Hypothalamus (tissue), 51 donors: Measurements from ENCODE around the gene FRMD4A.
A peak's percentile ranks its signal among the peaks of the same experiment; 100 is the strongest.
"Not testable (repeated sequence)": the region's sequence is repeated elsewhere in the genome, so short reads cannot be mapped to it uniquely, and the experiment has no call there.

Source experiments
- DNase-seq, 51 donors: peaks; one replicate each; lab custom pipeline; 2025; lab: John Stamatoyannopoulos, UW

FRMD4A gene

DNA sequence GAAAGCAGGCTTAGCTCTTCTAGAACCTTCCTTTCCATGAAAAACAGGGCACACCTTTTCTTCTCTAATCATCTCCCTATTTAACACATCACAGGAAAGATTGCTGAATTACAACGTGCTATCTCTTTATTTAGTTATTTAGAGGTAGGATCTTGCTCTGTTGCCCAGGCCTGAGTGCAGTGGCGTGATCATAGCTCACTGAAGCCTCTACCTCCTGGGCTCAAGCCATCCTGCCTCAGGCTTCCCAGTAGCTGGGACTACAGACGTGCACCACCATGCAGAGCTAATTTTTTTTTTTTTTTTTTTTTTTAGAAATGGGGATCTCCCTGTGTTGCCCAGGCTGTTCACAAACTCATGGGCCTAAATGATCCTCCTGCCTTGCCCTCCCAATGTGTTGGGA lies 492.8 kb downstream of the FRMD4A start:
- no peak for DNase-seq

DNA sequence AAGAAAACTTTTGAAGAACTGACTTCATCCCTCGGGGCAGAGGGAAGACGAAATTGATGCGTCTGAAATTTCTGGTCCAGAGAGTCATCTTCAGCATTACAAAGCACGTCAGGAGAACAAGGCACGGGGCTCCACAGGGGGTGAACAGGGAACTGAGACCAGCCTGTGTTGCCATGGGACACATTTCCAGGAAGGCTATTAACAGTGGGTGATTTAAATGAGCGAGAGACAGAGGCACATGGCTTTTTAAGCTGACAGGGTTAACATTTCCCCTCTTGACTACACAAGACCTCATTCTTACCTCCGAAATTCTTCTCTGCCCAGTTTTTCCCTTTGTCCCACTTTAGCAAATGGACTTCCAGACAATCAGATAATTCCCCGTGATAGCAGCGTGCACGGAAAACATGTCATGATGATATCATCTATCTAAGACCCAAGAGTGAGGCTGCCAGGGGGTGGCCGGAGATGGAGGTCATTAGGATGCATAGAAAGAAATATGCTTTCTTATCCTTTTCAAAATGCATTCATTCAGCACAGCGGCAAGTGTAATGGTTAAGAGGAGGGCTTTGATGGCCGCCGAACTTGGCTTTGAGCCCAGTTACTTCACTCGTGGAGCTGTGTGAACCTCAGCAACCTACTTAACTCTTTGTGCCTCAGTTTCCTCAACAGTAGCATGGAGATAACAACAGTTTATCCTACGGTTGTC lies 496.0 kb downstream of the FRMD4A start:
- DNase-seq = peak in 24 of 51 donors; percentile 8 to 55 (median 28)

- no peak for DNase-seq
These were observed 499.0 kb downstream of the FRMD4A start for GRCh38 chr10:13831711-13832141.

DNA sequence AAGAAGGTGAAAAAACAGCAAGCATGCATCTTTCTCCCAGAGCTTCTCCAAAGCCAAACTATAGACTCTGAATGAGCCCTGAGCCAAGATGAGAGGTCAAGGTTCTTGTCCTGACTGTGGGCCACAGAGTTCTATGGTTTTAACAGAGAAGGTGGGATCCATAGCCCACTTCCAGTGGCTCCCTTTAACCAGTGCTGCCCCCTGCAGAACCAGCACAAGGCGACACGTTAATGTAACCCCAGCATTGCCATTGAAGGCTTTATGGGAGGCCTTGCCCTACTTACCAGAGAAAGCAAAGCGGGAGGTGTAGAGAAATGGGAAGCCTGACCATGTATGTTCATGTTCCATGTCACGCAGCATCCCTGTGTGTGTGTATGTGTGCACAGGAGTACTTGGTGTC lies 500.3 kb downstream of the FRMD4A start:
- no peak for DNase-seq

DNA sequence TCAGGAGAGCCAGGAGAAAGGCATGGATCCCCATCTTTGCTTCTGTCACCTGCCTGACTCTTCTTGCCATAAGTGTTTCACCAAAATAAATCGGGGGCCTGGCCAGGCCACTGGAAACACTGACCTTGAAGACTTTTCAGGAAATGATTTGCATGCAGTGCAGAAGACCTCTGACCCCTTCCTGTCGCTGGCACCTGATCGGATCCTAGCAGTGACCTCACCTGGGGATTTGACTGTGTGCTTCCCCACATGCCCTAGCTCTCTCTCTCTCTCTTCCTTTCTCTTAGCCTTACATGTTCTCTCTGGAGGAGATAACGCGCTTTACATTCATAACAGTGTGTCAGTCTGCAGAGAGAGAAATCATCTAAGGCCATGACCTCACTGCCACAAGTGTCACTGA lies 500.9 kb downstream of the FRMD4A start:
- DNase-seq = no peak

DNA sequence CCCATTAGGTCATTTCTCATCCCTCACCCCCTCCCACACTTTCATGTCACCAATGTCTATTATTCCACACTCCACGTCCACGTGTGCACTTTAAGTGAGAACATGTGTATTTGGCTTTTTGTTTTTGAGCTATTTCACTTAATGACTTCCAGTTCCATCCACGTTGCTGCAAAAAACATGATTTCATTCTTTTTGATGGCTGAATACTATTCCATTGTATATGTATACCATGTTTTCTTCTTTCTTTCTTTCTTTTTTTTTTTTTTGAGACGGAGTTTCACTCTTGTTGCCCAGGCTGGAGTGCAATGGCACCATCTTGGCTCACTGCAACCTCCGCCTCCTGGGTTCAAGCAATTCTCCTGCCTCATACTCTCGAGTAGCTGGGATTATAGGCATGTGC lies 502.4 kb downstream of the FRMD4A start:
- DNase-seq = not testable (repeated sequence)

- no peak for DNase-seq
These were observed 503.5 kb downstream of the FRMD4A start for GRCh38 chr10:13827076-13827797.

GRCh38 chr10:13823709-13824405 lies 506.9 kb downstream of the FRMD4A start:
- no peak for DNase-seq

DNA sequence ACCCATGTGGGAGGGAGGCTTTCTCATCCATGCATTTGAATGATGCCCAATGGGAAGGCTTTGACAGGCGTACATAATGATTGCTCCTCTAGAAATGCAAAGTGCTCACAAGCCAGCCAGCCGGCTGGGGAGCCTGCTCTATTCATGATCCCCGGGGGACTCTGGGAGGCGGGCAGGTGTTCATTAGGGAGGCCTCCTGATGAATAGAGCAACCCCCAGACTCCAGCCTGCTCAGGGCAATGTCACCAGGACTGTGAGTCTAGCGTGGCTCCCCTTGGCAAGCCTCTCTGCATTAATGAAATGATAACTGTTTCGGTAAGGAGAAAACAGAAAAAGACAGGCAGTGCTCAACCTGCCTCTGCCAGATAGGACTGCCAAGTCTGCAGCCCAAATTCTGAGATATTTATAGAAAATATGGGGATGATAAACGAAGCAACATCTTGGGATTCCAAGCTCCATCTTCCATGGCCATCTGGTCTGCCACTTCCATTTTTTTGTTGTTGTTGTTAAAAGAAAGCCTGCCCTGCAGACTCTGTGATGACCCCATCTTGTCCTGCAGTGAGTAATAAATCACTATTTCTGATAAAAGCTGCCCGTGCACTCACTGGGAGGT lies 507.5 kb downstream of the FRMD4A start:
- DNase-seq = no peak

- no peak for DNase-seq
These were observed 508.2 kb downstream of the FRMD4A start for GRCh38 chr10:13822490-13822889.

- DNase-seq = no peak
These were observed 509.8 kb downstream of the FRMD4A start for GRCh38 chr10:13820964-13821337.

DNA sequence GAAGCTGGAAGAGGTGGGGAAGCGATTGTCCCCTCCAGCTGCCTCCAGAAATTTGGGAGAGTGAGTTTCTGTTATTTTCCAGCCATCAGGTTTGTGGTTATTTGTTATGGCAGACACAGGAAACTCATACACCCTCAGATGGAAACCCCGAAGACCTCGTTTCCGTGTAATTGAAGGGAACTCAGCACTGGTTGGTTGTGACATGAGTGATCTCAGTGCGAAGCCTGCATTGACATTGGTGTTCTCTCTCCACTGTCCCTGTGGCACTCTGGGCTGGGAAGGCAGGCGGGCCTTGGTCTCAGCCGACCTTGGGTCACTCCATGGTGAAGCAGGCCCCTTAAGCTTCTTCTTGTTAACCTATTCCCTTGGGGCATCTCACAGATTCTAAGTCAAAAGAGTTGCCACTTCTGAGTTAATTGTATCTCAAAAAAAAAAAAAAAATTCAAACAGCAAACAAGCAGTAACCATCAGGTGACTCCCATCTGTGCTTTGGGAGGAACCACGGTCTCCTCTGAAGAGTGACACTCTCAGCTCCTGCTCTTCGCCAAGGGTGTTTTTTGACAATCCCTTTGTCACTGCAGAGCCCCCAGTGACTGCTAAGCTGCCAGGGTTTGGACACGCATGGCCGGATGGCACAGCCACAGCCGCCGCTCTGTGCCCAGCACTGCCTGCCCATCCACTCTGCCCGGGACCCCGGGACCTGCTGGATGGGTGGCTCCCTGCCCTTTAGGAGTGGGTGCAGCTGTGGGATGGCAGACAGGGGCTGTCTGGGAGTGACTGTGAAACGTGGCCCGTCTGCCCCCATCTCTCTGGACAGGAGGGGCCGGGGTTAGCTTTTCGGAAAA lies 510.4 kb downstream of the FRMD4A start:
- DNase-seq = no peak

DNA sequence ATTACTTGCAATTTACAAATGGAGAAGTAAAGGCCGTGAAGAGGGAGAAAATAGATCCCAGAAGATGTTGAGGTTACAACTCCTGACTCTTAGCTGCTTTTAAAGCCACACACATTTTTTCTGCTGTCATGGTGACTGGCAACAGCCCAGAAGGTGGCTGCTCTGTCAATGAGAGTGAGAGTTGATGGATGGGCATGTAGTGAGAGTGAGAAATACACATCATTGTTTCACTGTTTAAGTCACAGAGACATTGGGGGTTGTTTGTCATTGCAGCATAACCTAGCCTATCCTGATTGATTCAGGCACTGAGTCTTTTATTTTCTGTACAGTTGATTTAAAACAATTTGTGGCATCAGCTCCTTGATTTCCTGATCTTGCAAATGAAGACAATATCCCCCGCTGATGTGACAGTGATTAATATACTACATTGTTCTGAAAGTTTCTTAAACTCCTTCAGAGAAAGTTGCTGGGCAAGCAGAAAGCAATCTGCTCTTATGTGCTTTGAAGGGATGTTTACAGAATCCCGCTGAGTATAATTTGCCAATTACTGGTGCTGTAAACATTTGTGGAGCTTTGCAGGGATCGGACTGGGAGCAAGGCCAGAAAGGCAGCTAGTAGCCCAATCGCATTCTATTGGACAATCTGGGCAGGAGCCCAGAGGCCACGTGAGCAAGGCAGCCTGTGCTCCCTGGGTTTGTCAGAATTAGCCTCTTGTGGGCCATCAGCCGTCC lies 514.4 kb downstream of the FRMD4A start:
- peak in 34 of 51 donors; percentile 9 to 88 (median 56) for DNase-seq

DNA sequence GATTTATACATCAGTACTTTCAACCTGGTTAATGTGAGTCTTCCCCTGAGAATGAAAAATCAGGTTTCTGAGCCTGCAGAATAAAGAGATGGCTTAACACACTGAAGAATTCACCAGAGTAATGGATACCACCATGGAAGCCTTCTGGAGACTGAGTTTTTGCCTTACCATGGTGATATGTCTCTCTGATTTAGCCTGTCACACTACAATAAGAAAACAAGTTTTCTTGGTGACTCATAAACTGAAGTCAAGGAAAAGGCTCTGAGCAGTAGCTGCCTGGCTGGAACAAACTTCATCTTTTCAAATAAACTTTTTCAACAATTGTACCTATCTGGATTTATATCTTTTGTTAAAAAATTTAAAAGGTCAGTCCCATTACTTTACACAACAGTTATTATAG lies 515.0 kb downstream of the FRMD4A start:
- DNase-seq = no peak

DNA sequence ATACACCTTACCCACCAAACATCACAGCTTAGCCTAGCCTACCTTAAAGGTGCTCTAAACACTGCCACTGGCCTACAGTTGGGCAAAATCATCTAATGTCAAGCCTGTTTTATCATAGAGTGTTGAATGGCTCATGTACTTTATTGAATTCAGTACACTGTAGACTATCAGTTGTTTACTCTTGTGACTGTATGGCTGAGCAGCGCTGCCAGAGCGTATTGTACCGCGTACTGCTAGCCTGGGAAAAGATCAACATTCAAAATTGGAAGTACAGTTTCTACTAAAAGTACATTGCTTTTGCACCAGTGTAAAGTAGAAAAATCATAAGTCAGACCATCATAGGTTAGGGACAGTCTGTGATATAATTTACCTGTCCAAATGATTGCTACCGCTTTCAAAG lies 517.2 kb downstream of the FRMD4A start:
- no peak for DNase-seq

DNA sequence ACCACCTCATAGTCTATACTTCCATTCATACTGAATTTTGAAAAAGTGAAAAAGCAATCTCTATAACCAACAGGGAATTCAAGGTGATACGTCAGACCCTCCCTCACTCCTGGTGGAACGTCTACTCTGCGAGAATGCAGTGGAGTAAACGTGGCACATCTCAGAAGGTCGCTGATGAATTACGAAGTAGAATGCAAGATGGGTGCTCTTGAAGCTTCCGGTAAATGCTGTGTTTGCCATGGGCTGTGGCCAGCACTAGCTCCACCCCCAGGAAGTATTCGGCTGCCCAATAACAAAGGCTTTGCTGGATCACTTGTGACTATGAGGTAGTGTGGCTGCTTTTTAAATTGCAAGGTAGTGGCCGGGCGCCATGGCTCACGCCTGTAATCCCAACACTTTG lies 517.9 kb downstream of the FRMD4A start:
- no peak for DNase-seq

DNA sequence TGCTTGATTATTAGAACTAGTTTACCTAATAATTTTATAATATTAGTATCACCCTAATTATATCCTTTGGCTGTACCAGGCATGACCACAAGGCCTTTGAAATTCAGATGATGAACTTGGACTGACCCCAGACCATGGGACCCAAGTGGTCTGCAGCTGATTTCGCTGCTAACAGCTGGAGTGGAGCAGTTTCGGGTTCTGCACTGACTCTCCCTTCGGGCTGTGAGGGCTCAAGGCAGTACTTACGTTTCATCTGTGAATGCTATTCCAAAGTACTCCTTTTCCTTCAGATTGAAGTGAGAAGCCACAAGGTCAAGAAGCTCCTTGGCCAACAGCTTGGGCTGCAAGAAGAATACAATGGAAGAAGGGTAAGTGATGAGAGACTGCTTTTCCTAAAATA lies 520.2 kb downstream of the FRMD4A start:
- no peak for DNase-seq

DNA sequence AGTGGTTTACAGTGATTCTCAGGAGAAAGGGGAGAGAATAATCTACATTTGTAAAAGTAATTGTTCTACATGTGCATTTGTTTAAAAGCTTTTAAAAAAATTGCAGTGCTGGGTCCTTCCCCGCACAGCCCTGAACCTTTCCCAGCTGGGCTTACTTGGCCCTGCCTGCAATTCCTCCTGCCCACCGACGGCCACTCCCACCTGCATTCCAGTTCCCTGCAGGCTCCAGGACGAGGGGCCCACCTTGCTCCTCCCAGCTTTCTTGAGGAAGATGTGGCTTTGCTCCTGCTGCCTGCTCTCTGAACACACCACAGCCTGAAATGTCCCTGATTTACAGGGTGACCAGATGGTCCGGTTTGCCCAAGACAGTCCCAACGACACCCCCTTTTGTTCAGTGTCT lies 521.3 kb downstream of the FRMD4A start:
- no peak for DNase-seq

DNA sequence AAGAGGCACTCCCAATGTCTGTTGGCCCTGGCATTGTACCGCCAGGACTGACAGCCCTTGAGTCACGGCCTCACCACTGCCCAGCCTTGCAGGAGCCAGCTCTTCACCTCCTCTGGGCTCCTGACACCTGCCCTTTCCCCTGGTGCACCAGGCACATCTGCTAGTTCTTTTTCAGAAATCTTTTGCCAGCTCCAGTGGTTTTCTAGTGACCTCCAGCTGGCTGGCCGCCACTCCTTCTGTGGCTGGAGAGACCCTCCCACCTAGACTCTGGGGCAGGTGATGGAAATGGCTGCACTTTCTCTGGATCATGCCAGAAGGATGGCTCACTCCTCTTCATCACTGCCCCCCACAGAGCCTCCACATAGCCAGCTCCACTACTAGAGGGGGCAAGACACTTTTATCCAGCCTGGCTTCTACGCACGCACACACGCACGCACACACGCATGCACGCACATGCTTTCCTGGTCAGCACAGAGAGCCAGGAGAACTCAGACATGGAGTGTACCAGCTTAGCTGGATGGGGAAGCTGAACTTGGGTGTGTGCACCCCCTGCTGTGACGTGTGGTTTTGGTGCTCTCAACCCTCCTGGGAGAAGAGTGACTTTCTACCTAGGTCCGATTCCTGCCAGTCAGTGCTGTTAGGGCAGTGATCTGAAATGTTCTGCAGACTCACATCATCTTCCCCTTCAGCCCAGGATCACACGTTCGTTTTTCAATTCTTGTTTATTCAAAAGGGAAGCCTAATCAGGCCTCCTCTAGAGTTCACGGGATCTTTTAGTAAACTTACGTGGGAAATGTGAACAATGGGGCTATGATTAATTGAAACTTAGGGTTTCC lies 522.0 kb downstream of the FRMD4A start:
- no peak for DNase-seq
